Transverse colon (tissue), 4 donors: ENCODE measurements around the gene NDST3. TPM values are rescaled to one million over a fixed set of nuclear protein-coding genes. Genes with fewer than 3 reads are reported as not detected.
A peak's percentile ranks its signal among the peaks of the same experiment; 100 is the strongest.

Source experiments
- DNase-seq: peaks from one replicate; pipeline ENCODE4 v3.0.0-alpha.2; 2019
- H3K27ac ChIP-seq, 4 donors: fragments of 200-600 bp; sonication (generic); 2 replicates each; pipeline ENCODE4 v1.5.1; 2016 to 2018; ENCODE audit warnings: inconsistent platforms in 4 of 4
- H3K27me3 ChIP-seq: fragments of 200-600 bp; sonication (generic); 2 replicates; pipeline ENCODE4 v1.5.1; 2017; ENCODE audit warnings: inconsistent platforms
- H3K36me3 ChIP-seq, 4 donors: fragments of 200-600 bp; sonication (generic); 2 replicates each; pipeline ENCODE4 v1.5.1; 2017 to 2019; ENCODE audit warnings: inconsistent platforms in 4 of 4
- H3K4me1 ChIP-seq, 4 donors: fragments of 200-600 bp; sonication (generic); 2 replicates each; pipeline ENCODE4 v1.5.1; 2017 to 2020; ENCODE audit warnings: inconsistent platforms in 4 of 4
- H3K4me3 ChIP-seq, 4 donors: fragments of 200-600 bp; sonication (generic); 1 replicate in 1 of 4; 2 replicates in 3 of 4; pipeline versions ENCODE4 v1.5.1 to v1.6.1; 2017 to 2019; ENCODE audit warnings: inconsistent platforms in 4 of 4
- H3K9me3 ChIP-seq, 2 donors: fragments of 200-600 bp; sonication (generic); 2 replicates each; pipeline ENCODE4 v1.5.1; 2017 to 2019; ENCODE audit warnings: inconsistent platforms in 2 of 2
- EP300 ChIP-seq: sonication (generic); formaldehyde crosslinking; IDR thresholded peaks from one replicate; pipeline ENCODE4 v1.6.1; 2017; ENCODE audit warnings: antibody characterized with exemption, low read depth
- POLR2A ChIP-seq: fragments of 450-650 bp; IDR thresholded peaks from one replicate; pipeline ENCODE4 v1.6.1; 2016; ENCODE audit warnings: antibody characterized with exemption, mild to moderate bottlenecking, moderate library complexity
- POLR2AphosphoS5 ChIP-seq, 3 donors: sonication (generic); formaldehyde crosslinking; IDR thresholded peaks; one replicate each; pipeline ENCODE4 v1.6.1; 2016; ENCODE audit warnings: antibody characterized with exemption in 3 of 3
- WGBS, 2 donors: methylation state at CpG; one replicate each; pipeline ENCODE4 v1.1.5; 2018; ENCODE audit warnings: low coverage in 1 of 2; 5-methylcytosine and 5-hydroxymethylcytosine counted together
- in situ Hi-C, 4 donors: fragments of 200-750 bp; cut with MboI; loops; one replicate each; pipeline versions ENCODE4 v1.15.0 to v1.15.1; 2017; ENCODE audit warnings: low sequenced_read_pairs in 3 of 4, low pct_ligation_motif_present in 1 of 4, low pct_unique_long_range_greater_than_20kb in 1 of 4
- intact Hi-C: fragments of 100-400 bp; cut with DNase I; formaldehyde crosslinking; loops from one replicate; pipeline ENCODE4 v1.15.1; 2023; ENCODE audit warnings: low total_unique reads
- total RNA-seq, 4 donors: library from RNA; depleted of rRNA; stranded (reverse); fragments of >200 nt; gene quantifications; one replicate each; pipeline ENCODE4 v1.1.0, GENCODE V29; 2016
- TF ChIP-seq, protein P1 (sequence below), 5 experiments: fragments of 200-600 bp in 3 of 5; fragments of 450-650 bp in 2 of 5; sonication (generic) in 3 of 5; IDR thresholded peaks; 1 replicate in 2 of 5; 2 replicates in 3 of 5; pipeline ENCODE4 v1.5.1; 2016 to 2017; ENCODE audit warnings: antibody characterized with exemption in 5 of 5, inconsistent platforms in 3 of 5, mild to moderate bottlenecking in 2 of 5, moderate library complexity in 1 of 5

The NDST3 gene
- total RNA-seq, 4 donors from 2014 or later = 0.14 to 1.5 TPM; not detected in 2

GRCh38 chr4:118033148-118034052, 886 bp upstream of the NDST3 start:
- in situ Hi-C loops = no loop called here
- Histone ChIP-seq H3K4me1 (peaks cover 0 to 13% (median 3%) of the 10 kb centered on the region in 4 donors), H3K27me3 (peaks cover 45% of the 10 kb centered on the region), H3K9me3 (no peaks in the 10 kb centered on the region), H3K4me3 (peak overlapping the region; percentile 12 to 54 (median 40)), H3K27ac (peak overlapping the region in 3 of 4 donors; percentile 23 to 72 (median 61)), H3K36me3 (no peaks in the 10 kb centered on the region)
- TF ChIP-seq POLR2AphosphoS5 (IDR thresholded peaks at IDR 0.05) = no peak
- TF ChIP-seq, protein P1, sequence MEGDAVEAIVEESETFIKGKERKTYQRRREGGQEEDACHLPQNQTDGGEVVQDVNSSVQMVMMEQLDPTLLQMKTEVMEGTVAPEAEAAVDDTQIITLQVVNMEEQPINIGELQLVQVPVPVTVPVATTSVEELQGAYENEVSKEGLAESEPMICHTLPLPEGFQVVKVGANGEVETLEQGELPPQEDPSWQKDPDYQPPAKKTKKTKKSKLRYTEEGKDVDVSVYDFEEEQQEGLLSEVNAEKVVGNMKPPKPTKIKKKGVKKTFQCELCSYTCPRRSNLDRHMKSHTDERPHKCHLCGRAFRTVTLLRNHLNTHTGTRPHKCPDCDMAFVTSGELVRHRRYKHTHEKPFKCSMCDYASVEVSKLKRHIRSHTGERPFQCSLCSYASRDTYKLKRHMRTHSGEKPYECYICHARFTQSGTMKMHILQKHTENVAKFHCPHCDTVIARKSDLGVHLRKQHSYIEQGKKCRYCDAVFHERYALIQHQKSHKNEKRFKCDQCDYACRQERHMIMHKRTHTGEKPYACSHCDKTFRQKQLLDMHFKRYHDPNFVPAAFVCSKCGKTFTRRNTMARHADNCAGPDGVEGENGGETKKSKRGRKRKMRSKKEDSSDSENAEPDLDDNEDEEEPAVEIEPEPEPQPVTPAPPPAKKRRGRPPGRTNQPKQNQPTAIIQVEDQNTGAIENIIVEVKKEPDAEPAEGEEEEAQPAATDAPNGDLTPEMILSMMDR (IDR thresholded peaks at IDR 0.05) = no peak
- TF ChIP-seq POLR2A = peak; percentile 28
- 7 to 15% methylated on average over 8 to 46 of the region's 100 CpGs for WGBS, 2 donors
- peak; percentile 69 for DNase-seq
- intact Hi-C loops = no loop called here

DNA sequence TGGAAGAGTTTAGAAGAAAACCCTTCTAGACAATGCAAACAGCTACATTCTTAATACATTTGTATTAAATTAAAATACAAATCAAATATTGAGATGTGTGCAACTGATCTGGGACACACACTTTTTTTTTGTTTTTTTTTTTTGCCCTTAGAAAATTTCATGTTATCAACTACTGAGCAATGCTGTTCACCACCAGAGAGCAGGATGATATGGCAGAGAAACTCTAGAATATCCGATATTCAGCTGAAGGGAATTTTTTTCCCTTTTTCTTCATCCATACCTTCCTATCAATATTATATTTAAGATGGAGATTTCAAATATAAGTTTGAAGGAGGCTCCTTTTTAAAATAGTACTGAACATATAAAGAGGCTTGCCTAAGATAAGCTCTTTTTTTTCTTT, 1.0 kb downstream of the NDST3 start:
- Histone ChIP-seq H3K27me3 (peaks cover 45% of the 10 kb centered on the region), H3K4me1 (peaks cover 0 to 13% (median 3%) of the 10 kb centered on the region in 4 donors), H3K36me3 (no peaks in the 10 kb centered on the region), H3K9me3 (no peaks in the 10 kb centered on the region), H3K27ac (no peak overlapping the region), H3K4me3 (no peak overlapping the region)
- no peak for DNase-seq
- in situ Hi-C loops (no loop called here), intact Hi-C loops (no loop called here)
- TF ChIP-seq, protein P1 (IDR thresholded peaks at IDR 0.05) = no peak
- no peak for TF ChIP-seq POLR2A
- no peak for TF ChIP-seq EP300
- no peak for TF ChIP-seq POLR2AphosphoS5 (IDR thresholded peaks at IDR 0.05)
- 79 to 81% methylated on average over 1 of the region's 1 CpG for WGBS, 2 donors

DNA sequence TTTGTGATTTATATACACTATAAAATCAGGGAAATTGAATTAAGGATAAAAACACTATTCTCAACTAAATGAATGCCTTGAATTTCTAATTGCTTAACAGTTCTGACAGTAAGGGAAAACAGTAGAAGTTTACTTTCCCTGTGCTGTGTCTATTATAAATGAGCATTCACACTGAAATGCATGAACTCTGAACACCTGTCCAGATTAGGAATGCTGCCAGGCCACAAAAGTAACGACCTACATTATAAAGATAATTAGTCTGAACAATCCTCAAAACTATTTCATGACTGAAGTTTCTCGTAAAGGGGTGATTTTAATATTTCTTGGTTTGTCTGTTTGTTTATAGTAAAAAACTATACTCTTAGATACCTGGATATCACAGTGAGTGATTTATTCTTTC, 2.0 kb downstream of the NDST3 start:
- no peak overlapping the region for H3K27ac ChIP-seq
- H3K36me3 ChIP-seq = no peaks in the 10 kb centered on the region
- no peak for TF ChIP-seq EP300
- TF ChIP-seq POLR2A = no peak
- TF ChIP-seq, protein P1 (IDR thresholded peaks at IDR 0.05) = no peak
- no peak for TF ChIP-seq POLR2AphosphoS5 (IDR thresholded peaks at IDR 0.05)
- no peaks in the 10 kb centered on the region for H3K9me3 ChIP-seq
- intact Hi-C loops = no loop called here
- H3K4me3 ChIP-seq = no peak overlapping the region
- H3K27me3 ChIP-seq = peaks cover 45% of the 10 kb centered on the region
- WGBS, 2 donors = 37 to 49% methylated on average over 2 of the region's 2 CpGs
- peaks cover 0 to 13% (median 3%) of the 10 kb centered on the region in 4 donors for H3K4me1 ChIP-seq
- in situ Hi-C loops = no loop called here
- DNase-seq = no peak

DNA sequence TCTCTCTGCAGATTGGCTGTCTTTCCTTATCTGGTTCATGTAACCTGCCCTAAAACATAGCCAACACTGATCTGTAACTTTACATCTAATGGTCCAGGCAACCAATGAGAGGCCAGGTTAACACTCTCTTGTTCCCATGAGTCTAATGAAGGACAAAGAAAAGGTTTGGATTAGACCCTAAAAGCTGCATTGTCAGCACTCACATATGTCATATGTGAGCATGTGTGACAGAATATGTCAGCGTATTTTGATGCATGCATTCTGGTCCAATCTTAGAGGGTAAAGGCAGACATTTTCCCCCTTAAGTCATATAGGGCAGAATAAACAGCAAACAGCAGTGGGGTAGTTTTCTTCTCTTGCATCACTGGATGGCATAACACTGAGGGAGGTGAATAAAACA, 3.7 kb downstream of the NDST3 start:
- intact Hi-C loops = no loop called here
- WGBS, 2 donors = 83 to 90% methylated on average over 1 of the region's 1 CpG
- Histone ChIP-seq H3K9me3 (no peaks in the 10 kb centered on the region), H3K4me3 (no peak overlapping the region), H3K27ac (no peak overlapping the region), H3K36me3 (no peaks in the 10 kb centered on the region), H3K4me1 (peaks cover 0 to 13% (median 2%) of the 10 kb centered on the region in 4 donors), H3K27me3 (peaks cover 34% of the 10 kb centered on the region)
- in situ Hi-C loops = no loop called here
- DNase-seq = no peak
- no peak for TF ChIP-seq POLR2AphosphoS5 (IDR thresholded peaks at IDR 0.05)
- TF ChIP-seq, protein P1 (IDR thresholded peaks at IDR 0.05) = no peak
- TF ChIP-seq EP300 = no peak
- TF ChIP-seq POLR2A = no peak
